HG03159 (cell line): Measurements from ENCODE around the gene HNRNPH1.
"Not testable (repeated sequence)": the region's sequence is repeated elsewhere in the genome, so short reads cannot be mapped to it uniquely, and the experiment has no call there.

ENCODE experiments used
- ATAC-seq: cut with Tn5 transposase; IDR thresholded peaks from one replicate; pipeline ENCODE4 v1.9.1; 2021; ENCODE audit warnings: mild to moderate bottlenecking, moderate library complexity; ENCODE audit not compliant: unreplicated experiment

Gene HNRNPH1, protein sequence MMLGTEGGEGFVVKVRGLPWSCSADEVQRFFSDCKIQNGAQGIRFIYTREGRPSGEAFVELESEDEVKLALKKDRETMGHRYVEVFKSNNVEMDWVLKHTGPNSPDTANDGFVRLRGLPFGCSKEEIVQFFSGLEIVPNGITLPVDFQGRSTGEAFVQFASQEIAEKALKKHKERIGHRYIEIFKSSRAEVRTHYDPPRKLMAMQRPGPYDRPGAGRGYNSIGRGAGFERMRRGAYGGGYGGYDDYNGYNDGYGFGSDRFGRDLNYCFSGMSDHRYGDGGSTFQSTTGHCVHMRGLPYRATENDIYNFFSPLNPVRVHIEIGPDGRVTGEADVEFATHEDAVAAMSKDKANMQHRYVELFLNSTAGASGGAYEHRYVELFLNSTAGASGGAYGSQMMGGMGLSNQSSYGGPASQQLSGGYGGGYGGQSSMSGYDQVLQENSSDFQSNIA

DNA sequence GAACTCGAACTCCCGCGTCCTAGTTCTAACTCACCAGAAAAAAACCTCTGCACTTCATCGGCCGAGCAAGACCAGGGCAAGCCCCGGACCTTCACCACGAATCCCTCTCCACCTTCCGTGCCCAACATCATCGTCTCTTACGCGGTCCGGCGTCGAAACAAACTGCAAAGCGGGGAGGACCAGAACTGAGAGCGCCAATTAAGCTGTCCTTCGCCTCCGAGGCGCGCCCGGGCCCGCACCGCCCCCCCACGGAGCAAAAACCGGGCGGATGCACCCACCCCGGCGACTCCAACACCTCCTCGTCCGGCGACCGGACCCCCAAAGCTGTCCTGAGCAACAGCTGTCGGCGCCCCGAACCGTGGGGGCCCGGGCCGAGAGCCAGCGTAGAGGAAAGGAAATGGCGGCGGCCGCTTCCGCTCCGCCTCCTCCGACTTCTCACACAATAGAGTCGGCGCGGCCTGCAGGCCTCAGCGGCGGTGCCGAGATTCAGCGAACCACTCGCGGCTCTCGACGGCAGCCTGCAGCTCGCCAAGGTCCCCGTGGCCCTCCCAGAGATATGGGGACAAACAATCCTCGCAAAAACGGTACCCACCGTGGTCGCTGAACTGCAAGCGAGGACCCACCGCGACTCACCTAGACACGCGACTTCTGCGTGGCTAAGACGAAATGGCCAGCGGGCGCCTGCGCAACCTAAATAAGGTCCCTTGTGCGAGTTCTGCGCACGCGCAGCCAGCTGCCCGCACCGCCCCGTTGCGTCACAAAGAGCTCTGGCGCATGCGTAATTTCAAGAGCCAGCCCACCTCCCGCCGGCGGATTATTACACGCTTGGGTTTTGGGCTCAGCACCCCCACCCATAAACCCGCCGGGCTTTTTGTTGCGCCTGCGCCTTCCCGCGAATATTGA, at the start of gene HNRNPH1:
TSS of gene HNRNPH1 (minus strand) at position 669 of the 903 bp plus-strand sequence. CDS start at position 131, 538 bp downstream.
- peak; percentile 69 for ATAC-seq

DNA sequence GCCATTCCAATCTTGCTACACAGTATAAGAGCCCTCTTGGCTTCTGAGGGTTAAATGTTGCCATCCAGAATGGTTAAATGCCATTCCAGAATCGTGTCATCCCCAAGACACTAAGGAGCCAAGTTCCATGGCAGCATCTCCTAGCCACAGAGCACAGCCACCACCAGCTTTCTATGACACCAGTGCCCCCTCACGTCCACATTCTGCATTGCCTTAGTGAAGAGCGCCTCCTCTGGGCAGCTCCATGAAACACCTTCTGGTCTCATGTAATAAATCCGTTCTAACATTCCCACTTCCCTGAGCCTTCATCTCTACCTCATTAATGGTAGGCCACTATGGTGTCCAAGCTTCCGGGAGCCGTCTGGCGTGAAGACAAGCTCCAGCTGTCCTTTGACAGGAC, 44.9 kb upstream of the HNRNPH1 start:
- no peak for ATAC-seq

DNA sequence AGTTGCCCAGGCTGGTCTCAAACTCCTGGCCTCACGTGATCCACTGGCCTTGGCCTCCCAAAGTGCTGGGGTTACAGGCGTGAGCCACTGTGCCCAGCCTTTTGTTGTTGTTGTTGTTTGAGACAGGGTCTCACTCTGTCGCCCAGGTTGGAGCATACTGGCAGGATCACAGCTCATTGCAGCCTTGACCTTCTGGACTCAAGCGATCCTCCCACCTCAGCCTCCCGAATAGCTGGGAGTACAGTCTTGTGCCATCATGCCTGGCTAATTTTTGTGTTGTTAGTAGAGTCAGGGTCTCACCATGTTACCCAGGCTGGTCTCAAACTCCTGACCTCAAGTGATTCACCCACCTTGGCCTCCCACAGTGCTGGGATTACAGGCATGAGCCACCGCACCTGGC, 38.2 kb upstream of the HNRNPH1 start:
- ATAC-seq = not testable (repeated sequence)

DNA sequence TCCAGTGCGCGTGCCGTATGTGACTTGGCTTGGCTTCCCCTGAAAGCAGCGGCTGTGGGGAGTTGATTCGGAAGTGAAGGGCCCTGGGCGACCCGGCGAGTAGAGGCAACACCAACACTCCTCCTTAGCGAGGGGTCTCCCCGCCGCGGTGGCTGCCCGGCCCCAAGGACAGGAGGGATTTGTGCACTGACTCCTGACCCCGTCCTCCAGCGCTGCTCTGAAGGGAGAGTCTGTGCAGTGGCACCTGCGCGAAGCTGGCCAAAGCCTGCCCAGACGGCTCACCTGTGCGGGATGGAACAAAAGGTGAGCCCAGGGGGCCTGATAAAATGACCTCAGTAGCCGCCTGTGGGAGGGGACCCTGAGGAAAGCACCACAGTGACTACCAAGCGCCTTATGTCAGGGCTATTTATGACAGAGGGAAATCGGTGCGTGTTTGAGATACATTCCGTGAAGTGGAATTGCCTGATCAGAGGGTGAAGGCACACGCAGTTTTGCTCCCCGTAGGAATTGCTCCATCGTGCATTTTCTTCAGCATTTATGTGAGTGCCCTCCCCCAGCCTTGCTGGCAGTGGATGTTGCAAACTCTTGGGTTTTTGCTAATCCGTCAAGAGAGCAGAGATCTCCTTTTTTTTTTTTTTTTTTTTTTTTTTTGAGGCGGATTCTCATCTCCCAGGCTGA, 34.8 kb upstream of the HNRNPH1 start:
- peak; percentile 60 for ATAC-seq

DNA sequence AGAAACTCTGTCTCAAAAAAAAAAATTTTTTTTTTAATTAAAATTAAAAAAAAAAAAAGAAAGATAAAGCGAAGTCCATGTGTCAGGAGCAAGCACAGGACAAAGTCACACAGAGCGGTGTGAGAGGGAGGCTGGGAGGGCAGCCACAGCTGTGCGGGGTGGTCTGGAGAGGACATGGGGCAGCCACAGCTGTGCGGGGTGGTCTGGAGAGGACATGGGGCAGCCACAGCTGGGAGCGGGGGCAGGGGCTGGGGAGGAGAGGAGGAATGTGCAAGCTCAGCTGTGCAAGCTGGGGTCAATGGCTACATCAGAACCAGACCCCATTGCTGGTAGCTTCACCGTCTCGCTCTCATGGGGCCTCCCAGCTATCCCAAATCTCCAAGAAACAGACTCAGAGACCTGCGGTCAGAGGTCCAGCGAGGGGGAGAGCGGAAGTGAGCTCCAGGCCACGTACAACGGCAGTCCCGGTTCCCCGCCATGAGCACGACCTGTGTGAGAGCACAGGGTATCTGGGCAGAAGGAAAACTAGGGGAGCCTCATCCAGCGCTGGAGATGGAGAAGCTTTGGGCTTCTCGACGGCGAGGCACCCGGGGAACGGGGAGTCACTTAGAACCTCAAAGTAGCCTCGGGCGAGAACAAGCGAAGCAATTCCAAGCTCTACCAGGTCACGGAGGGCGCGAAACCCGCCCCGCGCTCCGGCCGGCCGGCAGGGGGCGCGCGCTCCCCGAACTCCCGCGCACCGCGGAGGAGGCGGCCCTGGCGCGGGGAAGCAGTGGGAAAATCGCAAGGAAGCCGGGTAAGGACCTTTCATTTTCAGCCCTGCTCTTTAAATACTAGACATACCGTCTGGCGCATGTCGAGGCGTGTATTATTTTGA, 34.1 kb upstream of the HNRNPH1 start:
- peak; percentile 93 for ATAC-seq

DNA sequence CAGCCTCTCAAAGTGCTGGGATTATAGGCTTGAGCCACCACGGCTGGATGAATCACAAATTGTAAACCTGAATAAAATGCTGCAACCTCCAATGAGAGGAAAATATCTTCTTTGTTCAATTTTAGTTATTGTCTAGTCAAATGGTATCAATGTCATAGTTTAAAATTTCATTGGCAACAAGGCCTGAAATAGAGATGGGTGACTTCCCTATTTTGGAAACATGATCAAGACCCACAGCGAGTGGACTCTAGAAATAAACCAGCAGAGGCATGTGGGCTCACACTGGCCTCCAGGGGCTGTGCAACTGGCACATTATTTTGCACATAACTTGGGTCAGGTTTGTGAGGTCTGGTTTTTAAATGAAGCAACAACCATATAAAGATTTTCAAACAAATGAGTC, 29.7 kb upstream of the HNRNPH1 start:
- not testable (repeated sequence) for ATAC-seq

DNA sequence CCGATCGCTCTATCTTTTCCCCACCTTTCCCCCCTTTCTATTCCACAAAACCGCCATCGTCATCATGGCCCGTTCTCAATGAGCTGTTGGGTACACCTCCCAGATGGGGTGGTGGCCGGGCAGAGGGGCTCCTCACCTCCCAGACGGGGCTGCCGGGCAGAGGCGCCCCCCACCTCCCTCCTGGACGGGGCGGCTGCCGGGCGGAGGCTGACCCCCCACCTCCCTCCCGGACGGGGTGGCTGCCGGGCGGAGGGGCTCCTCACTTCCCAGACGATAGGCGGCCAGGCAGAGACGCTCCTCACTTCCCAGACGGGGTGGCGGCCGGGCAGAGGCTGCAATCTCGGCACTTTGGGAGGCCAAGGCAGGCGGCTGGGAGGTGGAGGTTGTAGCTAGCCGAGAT, 26.8 kb upstream of the HNRNPH1 start:
- ATAC-seq = not testable (repeated sequence)

DNA sequence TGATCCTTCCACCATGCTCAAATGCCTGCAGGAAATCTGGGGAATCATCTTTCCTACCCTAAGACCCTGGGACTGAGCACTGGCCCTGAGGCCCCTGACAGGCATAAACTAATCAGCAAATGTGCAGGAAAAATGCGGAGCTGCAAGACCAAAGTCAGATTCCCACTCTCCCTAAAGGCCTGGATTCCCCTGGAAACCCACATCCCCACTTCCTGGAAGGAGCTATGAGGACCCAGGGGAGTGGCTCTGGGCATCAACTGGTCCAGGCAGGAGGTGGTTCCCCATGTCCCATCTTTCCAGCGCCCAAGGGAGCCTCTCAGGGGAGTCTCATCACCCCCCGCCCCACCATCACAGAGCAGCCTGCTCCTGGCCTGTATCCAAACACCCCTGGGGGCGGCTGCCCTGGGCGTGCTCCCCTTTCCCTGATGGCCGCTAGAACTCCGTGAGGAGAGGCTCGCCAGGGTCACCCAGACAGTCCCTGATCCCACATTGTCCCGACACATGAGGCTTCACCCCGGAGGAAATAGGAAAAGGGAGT, 25.8 kb upstream of the HNRNPH1 start:
- ATAC-seq = not testable (repeated sequence)

DNA sequence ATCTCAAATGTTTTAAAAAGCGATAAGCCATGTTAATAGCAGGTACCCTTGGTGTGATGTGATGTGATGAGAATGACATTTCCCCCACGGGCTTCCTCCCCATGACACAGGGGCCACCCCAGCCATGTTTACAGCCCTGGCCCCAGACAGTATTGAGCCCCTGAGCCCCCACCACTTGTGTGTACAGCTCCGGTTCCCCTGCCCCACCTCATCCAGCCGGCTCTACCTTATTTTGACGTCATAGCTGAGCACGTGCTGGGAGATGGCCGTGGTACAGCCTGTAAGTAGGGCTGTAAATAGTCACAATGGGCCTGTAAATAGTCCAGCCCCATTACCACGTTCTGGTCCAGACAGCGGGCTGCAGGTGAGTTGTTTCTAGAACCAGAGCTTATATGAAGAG, 24.9 kb upstream of the HNRNPH1 start:
- ATAC-seq = no peak

DNA sequence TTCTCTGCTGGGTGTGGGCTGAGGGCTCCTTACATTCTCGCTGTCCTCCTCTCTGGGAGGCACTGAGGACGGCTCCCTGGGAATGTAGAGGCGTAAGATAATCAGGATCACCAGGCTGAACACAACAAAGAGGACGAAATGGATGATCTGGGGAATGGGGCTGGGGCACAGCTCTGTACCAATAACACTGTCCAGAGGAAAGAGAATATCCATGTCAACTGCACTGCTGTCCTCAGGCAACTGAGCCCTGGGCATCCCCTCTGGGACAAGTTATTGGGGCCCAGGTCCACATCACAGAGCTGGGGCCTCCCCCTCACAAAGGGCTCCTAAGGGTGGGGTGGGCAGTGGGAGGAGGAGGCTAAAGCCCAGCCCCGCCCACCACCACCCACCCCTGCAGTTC, 21.3 kb upstream of the HNRNPH1 start:
- not testable (repeated sequence) for ATAC-seq

DNA sequence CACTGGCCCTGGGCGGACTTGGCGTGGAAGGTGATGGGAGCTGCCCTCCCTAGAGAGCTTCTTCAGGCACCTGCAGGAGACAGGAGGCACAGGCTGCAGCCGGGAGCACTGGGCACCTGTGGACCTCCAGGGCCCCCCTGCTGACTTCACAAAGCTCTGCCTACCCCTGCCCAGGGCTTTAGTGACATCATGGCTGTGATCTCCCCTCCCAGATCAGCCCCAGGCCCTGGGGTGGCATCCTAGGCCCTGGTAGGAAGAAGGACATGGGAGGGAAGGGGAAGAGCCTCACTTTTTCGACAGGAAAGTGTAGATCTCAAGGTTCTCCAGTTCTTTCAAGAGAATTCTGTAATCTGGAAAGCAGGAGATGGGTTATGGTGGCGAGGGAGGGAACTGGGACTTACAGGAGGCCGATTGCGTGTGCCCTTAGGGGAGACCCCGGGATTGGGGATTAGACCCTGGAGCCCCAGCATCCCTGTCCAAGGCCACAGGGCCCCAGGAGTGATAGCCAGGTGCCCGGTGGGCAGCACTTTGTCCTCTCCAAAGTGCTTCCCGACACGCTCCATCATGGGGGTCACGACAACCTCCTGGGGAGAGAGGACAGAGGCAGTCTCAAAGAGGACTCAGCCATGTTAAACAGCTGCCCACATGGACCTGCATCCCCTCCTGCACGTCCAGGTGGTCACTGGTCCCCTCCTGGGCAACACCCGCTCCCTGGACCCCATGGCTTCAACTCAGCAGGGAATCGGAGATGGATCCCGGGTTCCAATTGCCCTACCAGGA, 19.9 kb upstream of the HNRNPH1 start:
- ATAC-seq = not testable (repeated sequence)

DNA sequence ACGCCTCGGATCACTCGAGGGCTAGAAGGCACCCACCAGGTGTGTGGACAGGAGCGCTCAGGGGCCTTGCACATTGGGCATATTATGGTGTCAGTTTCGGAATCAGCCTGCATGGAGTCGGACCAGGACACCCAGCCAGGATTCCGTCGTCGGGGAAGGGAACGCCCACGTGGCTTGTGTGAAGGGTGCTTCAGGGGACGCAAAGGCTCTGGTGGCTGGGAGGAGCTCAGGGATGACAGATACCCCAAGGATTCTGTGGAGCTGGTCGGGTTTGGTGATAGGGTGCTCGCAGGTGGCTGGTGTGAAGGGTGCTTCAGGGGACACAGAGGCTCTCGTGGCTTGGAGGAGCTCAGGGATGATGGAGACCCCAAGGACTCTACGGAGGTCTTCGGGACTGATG, 19.2 kb upstream of the HNRNPH1 start:
- ATAC-seq = not testable (repeated sequence)

DNA sequence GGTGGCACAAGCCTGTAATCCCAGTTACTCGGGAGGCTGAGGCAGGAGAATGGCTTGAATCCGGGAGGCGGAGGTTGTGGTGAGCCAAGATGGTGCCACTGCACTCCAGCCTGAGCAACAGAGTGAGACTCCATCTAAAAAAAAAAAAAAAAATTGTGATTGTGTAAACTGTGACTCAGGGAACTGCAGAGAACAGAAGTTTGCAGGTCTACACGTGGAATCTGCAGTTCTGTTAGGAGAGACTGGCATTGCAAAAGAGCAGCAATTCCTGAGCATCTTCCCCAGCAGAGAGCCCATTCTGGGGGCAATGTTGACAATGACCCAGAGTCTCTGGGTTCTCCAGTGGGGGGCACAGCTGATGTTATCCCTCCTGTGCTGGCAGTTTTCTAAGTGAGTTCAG, 18.3 kb upstream of the HNRNPH1 start:
- ATAC-seq = not testable (repeated sequence)

DNA sequence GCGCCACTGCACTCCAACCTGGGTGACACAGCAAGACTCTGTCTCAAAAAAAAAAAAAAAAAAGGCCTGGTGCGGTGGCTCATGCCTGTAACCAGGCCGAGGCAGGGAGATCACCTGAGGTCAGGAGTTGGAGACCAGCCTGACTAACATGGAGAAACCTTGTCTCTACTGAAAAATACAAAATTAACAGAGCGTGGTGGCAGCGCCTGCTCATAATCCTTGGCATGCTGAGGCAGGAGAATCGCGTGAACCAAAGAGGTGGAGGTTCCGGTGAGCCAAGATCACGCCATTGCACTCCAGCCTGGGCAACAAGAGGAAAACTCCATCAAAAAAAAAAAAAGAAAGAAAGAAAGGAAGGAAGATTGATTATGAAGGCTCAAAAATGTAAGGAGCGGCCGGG, 15.8 kb upstream of the HNRNPH1 start:
- not testable (repeated sequence) for ATAC-seq

DNA sequence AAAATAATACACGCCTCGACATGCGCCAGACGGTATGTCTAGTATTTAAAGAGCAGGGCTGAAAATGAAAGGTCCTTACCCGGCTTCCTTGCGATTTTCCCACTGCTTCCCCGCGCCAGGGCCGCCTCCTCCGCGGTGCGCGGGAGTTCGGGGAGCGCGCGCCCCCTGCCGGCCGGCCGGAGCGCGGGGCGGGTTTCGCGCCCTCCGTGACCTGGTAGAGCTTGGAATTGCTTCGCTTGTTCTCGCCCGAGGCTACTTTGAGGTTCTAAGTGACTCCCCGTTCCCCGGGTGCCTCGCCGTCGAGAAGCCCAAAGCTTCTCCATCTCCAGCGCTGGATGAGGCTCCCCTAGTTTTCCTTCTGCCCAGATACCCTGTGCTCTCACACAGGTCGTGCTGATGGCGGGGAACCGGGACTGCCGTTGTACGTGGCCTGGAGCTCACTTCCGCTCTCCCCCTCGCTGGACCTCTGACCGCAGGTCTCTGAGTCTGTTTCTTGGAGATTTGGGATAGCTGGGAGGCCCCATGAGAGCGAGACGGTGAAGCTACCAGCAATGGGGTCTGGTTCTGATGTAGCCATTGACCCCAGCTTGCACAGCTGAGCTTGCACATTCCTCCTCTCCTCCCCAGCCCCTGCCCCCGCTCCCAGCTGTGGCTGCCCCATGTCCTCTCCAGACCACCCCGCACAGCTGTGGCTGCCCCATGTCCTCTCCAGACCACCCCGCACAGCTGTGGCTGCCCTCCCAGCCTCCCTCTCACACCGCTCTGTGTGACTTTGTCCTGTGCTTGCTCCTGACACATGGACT, 11.1 kb upstream of the HNRNPH1 start:
- peak; percentile 93 for ATAC-seq

DNA sequence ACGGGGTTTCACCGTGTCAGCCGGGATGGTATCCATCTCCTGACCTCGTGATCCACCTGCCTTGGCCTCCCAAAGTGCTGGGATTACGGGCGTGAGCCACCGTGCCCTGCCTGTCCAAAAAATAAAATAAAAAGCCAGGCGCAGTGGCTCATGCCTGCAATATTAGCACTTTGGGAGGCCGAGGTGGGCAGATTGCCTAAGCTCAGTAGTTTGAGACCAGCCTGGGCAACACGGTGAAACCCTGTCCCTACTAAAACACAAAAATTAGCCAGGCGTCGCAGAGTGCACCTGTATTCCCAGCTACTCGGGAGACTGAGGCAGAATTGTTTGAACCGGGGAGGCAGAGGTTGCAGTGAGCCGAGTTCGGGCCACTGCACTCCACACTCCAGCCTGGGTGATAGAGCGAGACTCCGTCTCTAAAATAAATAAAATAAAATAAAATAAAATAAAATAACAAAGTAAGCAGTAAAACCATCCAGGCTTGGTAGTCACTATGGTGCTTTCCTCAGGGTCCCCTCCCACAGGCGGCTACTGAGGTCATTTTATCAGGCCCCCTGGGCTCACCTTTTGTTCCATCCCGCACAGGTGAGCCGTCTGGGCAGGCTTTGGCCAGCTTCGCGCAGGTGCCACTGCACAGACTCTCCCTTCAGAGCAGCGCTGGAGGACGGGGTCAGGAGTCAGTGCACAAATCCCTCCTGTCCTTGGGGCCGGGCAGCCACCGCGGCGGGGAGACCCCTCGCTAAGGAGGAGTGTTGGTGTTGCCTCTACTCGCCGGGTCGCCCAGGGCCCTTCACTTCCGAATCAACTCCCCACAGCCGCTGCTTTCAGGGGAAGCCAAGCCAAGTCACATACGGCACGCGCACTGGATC, 10.3 kb upstream of the HNRNPH1 start:
- ATAC-seq = peak; percentile 65

DNA sequence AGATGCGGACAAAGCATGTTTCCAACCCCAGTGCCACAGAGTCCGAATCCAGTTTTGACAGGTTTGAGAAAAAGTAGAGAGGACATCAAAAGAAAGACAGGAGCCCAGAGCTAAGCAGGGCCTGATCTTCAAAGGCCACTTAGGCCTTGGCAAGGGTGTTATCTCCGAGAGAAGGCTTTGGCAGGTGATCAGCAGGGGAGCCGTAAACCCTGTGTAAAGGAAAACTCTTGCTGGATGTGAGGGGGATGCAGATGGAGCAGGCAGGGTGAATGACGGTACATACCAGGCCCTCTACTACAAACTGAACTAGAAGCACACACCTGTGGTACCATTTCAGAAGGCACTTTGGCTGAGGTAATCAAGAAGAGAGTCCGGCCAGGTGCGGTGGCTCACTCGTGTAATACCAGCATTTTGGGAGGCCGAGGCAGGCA, 1.4 kb upstream of the HNRNPH1 start:
- no peak for ATAC-seq
